ENCODE data around the gene TDRKH. TPM values are rescaled to one million over a fixed set of nuclear protein-coding genes. Genes with fewer than 3 reads are reported as not detected.

Gene TDRKH
- total and polyA plus RNA-seq, 2 of the 13 experiments (the other 11 are each of a cell fraction or from before 2014, with no cell fraction given): 3.9 to 5.4 TPM

DNA sequence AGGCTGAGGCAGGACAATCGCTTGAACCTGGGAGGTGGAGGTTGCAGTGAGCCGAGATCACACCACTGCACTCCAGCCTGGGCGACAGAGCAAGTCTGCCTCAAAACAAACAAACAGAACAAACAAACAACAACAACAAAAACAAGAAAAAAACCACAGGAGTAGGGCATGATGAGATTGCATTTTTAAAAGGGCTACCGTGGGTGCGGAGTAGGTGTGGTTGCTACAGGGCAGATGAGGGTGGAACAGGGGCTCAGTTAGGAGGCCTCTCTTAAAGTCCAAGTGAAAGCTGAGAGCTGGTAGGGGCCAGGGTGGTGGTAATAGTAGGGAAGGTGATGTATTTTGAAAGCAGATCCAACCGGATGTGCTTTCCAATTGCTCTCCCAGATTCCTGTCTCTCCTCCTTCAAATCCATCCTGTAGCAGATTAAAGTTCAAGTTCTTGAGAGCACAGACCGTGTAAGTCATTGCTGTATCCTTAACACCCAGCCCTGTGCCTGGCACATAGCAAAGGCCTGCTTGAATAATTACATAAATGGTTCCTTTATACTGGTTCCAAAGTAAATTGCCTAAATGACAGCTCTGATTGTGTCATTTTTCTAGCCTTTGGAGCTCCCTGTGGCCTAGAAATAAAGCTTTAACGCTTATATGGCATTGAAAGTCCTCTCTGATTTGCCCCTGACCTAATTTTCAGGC is 19.1 kb upstream of the TDRKH start:
- Histone ChIP-seq H3K4me1 (ENCODE audit: insufficient read depth, low read length) (peaks cover 11% of the 10 kb centered on the region; the same call in 1 of the 2 replicates), H3K27me3 (ENCODE audit: control insufficient read depth in 1 of 2, insufficient read depth in 2 of 2, low read length in 2 of 2) (no peaks in the 10 kb centered on the region; a peak in 1 of 5 replicates), H4K20me1 (ENCODE audit: insufficient read depth, low read length) (no peaks in the 10 kb centered on the region), H3K4me2 (ENCODE audit: low read depth, low read length) (no peak overlapping the region), H3K4me3 (replicated peaks in 1 of 3; ENCODE audit: insufficient read depth in 1 of 3, low read depth in 2 of 3, low read length in 3 of 3) (no peak overlapping the region), H3K9ac (ENCODE audit: insufficient read depth, low read depth, low read length) (no peak overlapping the region), H3K79me2 (ENCODE audit: insufficient read depth, low read length) (no peaks in the 10 kb centered on the region), H3K9me3 (ENCODE audit: low read length) (no peaks in the 10 kb centered on the region), H3K27ac (ENCODE audit: extremely low read length, insufficient read depth, low read length) (no peak overlapping the region), H2AFZ (ENCODE audit: low read length) (no peak overlapping the region), H3K36me3 (replicated peaks in 1 of 2; ENCODE audit: control insufficient read depth in 1 of 2, insufficient read depth in 2 of 2, low read length in 2 of 2) (no peaks in the 10 kb centered on the region)
- in situ Hi-C loops (cut with HindIII; ENCODE audit: extremely low pct_ligation_motif_present, low pct_unique_long_range_greater_than_20kb) (no loop called here), intact Hi-C loops (cut with micrococcal nuclease; ENCODE audit: unreplicated experiment) (no loop called here)
- 72% methylated on average over 8 of the region's 8 CpGs for WGBS (ENCODE audit: low lambda C conversion rate)
- ChIA-PET CTCF (ENCODE audit: low intra/inter-chr PET ratio, low total read pairs) (no interaction called here), POLR2A (no interaction called here)
- DNase-seq (ENCODE audit: low spot score) (no peak), FAIRE-seq (no peak), ATAC-seq (no peak)
- TF ChIP-seq SPEN (CRISPR knock-in tag; IDR thresholded peaks at IDR 0.05; ENCODE audit: low read depth) (no peak), CEBPB (IDR thresholded peaks at IDR 0.05; ENCODE audit: borderline replicate concordance, low read depth, low read length) (peak; percentile 76; the same call in 1 of the 2 replicates)
- no TSS peak for BruUV-seq (replicated peaks)

DNA sequence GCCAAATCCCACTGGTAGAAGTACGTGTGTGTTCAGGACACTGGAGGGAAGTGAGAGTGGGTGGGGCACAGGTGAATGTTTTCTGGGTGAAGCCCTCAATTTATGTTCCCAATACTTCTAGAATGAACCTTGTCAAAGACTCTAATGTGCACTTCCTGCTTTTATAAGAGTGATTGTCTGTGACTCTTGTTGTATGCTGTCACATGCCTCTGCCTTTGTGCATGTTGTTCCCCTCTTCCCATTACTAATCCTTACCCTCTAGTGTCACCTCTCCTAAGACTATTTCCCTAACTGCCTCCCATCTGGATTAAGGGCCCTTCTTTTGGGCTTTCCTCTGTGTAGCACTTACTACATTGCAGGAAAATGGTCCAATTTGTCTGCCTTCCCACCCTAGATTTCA is 17.5 kb upstream of the TDRKH start:
- CTCF ChIA-PET (ENCODE audit: low intra/inter-chr PET ratio, low total read pairs): no interaction called here
- no peak for FAIRE-seq
- no peak for ATAC-seq
- Histone ChIP-seq H3K9ac (ENCODE audit: insufficient read depth, low read depth, low read length) (no peak overlapping the region), H3K27me3 (ENCODE audit: control insufficient read depth in 1 of 2, insufficient read depth in 2 of 2, low read length in 2 of 2) (no peaks in the 10 kb centered on the region; a peak in 2 of 5 replicates), H3K9me3 (ENCODE audit: low read length) (no peaks in the 10 kb centered on the region), H3K4me2 (ENCODE audit: low read depth, low read length) (no peak overlapping the region), H3K79me2 (ENCODE audit: insufficient read depth, low read length) (no peaks in the 10 kb centered on the region), H3K27ac (ENCODE audit: extremely low read length, insufficient read depth, low read length) (no peak overlapping the region), H3K4me3 (replicated peaks in 1 of 3; ENCODE audit: insufficient read depth in 1 of 3, low read depth in 2 of 3, low read length in 3 of 3) (no peak overlapping the region), H3K4me1 (ENCODE audit: insufficient read depth, low read length) (peaks cover 11% of the 10 kb centered on the region; the same call in 1 of the 2 replicates), H2AFZ (ENCODE audit: low read length) (no peak overlapping the region), H3K36me3 (replicated peaks in 1 of 2; ENCODE audit: control insufficient read depth in 1 of 2, insufficient read depth in 2 of 2, low read length in 2 of 2) (no peaks in the 10 kb centered on the region), H4K20me1 (ENCODE audit: insufficient read depth, low read length) (no peaks in the 10 kb centered on the region)
- BruUV-seq (replicated peaks): no TSS peak
- no peak for DNase-seq (ENCODE audit: low spot score)
- WGBS (ENCODE audit: low lambda C conversion rate): 100% methylated on average over 1 of the region's 1 CpG
- POLR2A ChIA-PET: interaction anchor here (0.8 kb wide), 1 partner anchor 25 kb away, joined by 3 read pairs; no protein-coding TSS in a partner anchor
- no peak for TF ChIP-seq ZNF775 (CRISPR knock-in tag; IDR thresholded peaks at IDR 0.05; ENCODE audit: borderline replicate concordance)
- TF ChIP-seq ZNF615 (CRISPR knock-in tag; IDR thresholded peaks at IDR 0.05; ENCODE audit: borderline replicate concordance): no peak
- no peak for TF ChIP-seq HNF4A (CRISPR knock-in tag; IDR thresholded peaks at IDR 0.05)
- TF ChIP-seq, protein P1, sequence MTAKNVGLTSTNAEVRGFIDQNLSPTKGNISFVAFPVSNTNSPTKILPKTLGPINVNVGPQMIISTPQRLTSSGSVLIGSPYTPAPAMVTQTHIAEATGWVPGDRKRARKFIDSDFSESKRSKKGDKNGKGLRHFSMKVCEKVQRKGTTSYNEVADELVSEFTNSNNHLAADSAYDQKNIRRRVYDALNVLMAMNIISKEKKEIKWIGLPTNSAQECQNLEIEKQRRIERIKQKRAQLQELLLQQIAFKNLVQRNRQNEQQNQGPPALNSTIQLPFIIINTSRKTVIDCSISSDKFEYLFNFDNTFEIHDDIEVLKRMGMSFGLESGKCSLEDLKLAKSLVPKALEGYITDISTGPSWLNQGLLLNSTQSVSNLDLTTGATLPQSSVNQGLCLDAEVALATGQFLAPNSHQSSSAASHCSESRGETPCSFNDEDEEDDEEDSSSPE (CRISPR knock-in tag; IDR thresholded peaks at IDR 0.05): no peak
- TF ChIP-seq NFRKB (IDR thresholded peaks at IDR 0.05): no peak
- TF ChIP-seq, protein P2, sequence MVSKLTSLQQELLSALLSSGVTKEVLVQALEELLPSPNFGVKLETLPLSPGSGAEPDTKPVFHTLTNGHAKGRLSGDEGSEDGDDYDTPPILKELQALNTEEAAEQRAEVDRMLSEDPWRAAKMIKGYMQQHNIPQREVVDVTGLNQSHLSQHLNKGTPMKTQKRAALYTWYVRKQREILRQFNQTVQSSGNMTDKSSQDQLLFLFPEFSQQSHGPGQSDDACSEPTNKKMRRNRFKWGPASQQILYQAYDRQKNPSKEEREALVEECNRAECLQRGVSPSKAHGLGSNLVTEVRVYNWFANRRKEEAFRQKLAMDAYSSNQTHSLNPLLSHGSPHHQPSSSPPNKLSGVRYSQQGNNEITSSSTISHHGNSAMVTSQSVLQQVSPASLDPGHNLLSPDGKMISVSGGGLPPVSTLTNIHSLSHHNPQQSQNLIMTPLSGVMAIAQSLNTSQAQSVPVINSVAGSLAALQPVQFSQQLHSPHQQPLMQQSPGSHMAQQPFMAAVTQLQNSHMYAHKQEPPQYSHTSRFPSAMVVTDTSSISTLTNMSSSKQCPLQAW (CRISPR knock-in tag; IDR thresholded peaks at IDR 0.05): no peak
- no peak for TF ChIP-seq ZNF567 (CRISPR knock-in tag; IDR thresholded peaks at IDR 0.05; ENCODE audit: borderline replicate concordance)
- TF ChIP-seq, protein P3, sequence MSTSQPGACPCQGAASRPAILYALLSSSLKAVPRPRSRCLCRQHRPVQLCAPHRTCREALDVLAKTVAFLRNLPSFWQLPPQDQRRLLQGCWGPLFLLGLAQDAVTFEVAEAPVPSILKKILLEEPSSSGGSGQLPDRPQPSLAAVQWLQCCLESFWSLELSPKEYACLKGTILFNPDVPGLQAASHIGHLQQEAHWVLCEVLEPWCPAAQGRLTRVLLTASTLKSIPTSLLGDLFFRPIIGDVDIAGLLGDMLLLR (CRISPR knock-in tag; IDR thresholded peaks at IDR 0.05): no peak
- TF ChIP-seq ZNF547 (CRISPR knock-in tag; IDR thresholded peaks at IDR 0.05): no peak
- TF ChIP-seq KAT8 (CRISPR knock-in tag; IDR thresholded peaks at IDR 0.05): no peak
- no peak for TF ChIP-seq PHB2 (IDR thresholded peaks at IDR 0.05; ENCODE audit: partially characterized antibody)
- TF ChIP-seq ARHGAP35 (CRISPR knock-in tag; IDR thresholded peaks at IDR 0.05; ENCODE audit: borderline replicate concordance): no peak
- TF ChIP-seq ELF3 (CRISPR knock-in tag; IDR thresholded peaks at IDR 0.05): no peak
- in situ Hi-C loops (cut with HindIII; ENCODE audit: extremely low pct_ligation_motif_present, low pct_unique_long_range_greater_than_20kb): no loop called here
- intact Hi-C loops (cut with micrococcal nuclease; ENCODE audit: unreplicated experiment): no loop called here
